Stomach (tissue), 4 donors: ENCODE results near the gene ILK.

Source experiments
- POLR2A ChIP-seq, 4 donors: fragments of 450-650 bp; IDR thresholded peaks; one replicate each; pipeline ENCODE4 v1.6.1; 2016; ENCODE audit warnings: antibody characterized with exemption in 4 of 4, control low read depth in 2 of 4, mild to moderate bottlenecking in 1 of 4, moderate library complexity in 1 of 4
- TF ChIP-seq, protein P1 (sequence below), 7 experiments: fragments of 450-650 bp in 4 of 7; fragments of 200-600 bp in 3 of 7; sonication (generic) in 3 of 7; IDR thresholded peaks; one replicate each; pipeline ENCODE4 v1.5.1; 2016 to 2019; ENCODE audit warnings: antibody characterized with exemption in 7 of 7, control low read depth in 2 of 7, mild to moderate bottlenecking in 1 of 7

DNA sequence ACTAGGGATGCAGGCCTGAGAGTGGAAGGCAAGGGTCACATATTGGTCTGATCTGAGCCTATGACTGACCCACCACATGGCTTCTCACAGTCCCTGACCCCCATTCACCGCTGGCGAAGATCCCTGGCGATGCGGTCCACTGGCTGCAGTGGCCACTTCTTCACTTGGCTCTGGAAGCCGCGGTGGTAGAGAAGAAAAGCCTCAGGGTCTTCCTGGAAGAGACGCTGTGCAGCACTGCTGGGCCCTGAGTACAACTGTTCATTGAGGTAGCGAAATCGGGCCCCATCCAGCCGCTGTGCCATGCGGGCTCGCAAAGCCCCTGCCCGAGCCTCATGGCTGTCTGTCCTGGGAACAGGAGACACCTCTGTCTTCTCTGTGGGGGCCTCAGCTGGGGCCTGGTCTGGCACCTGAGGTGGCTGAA lies 2.5 kb upstream of the ILK start:
- TF ChIP-seq, protein P1, sequence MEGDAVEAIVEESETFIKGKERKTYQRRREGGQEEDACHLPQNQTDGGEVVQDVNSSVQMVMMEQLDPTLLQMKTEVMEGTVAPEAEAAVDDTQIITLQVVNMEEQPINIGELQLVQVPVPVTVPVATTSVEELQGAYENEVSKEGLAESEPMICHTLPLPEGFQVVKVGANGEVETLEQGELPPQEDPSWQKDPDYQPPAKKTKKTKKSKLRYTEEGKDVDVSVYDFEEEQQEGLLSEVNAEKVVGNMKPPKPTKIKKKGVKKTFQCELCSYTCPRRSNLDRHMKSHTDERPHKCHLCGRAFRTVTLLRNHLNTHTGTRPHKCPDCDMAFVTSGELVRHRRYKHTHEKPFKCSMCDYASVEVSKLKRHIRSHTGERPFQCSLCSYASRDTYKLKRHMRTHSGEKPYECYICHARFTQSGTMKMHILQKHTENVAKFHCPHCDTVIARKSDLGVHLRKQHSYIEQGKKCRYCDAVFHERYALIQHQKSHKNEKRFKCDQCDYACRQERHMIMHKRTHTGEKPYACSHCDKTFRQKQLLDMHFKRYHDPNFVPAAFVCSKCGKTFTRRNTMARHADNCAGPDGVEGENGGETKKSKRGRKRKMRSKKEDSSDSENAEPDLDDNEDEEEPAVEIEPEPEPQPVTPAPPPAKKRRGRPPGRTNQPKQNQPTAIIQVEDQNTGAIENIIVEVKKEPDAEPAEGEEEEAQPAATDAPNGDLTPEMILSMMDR (IDR thresholded peaks at IDR 0.05) = no peak
- no peak for TF ChIP-seq POLR2A (IDR thresholded peaks at IDR 0.05)
